NCI-H774 (cell line): Measurements from ENCODE around the gene CIAO2A.
"Not testable (repeated sequence)": the region's sequence is repeated elsewhere in the genome, so short reads cannot be mapped to it uniquely, and the experiment has no call there.

Experiments
- DNase-seq: peaks from one replicate; lab custom pipeline; 2025; lab: John Stamatoyannopoulos, UW

The CIAO2A gene, protein sequence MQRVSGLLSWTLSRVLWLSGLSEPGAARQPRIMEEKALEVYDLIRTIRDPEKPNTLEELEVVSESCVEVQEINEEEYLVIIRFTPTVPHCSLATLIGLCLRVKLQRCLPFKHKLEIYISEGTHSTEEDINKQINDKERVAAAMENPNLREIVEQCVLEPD

DNA sequence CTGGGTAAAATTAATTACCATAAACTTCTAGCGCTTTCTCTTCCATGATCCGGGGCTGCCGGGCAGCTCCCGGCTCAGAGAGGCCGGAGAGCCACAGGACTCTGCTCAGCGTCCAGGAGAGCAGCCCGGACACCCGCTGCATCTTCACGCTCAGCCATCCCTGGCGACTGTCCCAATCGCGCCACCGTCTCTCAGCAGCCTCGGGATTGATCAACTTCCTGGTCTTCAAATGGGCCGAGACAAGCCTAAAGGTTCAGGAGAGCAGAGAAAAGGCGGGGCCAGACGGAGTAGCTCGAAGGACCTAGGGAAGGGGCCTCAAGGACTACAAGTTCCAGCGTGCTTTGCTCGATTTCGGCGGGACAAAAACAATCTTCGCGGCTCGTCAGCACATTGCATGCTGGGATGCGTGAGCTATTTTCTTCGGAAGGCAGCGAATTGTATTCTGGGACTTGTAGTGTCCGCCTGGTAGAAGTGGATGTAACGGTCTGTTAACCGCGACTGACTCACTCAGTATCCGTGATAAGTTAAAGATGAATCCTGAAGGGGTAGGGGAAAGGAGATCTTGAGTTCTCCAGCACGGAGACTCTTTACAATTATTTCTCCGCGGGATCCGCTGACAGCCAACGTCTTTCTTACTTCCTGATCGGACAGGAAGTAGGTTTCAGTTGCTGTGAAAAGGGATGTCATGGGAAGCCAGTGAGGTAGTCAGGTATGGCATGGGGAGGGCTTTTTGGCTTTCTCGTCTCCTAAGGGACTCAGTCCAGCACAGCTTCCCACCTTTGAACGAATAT lies at the start of gene CIAO2A:
Gene CIAO2A (minus strand): TSS at position 212 of the 791 bp plus-strand sequence. CDS start 70 bp downstream, at position 142.
- peak; percentile 97 for DNase-seq

DNA sequence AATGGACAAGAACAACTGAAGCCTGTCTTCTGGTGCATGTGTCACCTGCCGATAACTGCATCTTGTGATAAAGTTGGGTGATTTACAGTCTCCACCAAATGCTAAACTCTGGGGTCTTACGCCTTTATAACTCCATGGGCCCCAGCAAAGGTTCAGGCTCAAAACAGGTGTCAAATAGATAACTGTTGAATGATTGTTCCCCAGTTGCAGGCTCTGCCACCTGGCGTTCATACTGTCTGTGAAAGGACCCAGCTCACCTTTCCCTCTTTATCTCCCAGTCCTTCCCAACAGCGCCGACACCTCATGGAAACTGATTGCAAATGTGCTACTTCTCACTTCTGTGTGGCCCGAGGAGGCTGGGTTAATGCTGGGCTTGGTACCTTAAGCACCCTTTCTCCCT lies 49.6 kb upstream of the CIAO2A start:
- no peak for DNase-seq

DNA sequence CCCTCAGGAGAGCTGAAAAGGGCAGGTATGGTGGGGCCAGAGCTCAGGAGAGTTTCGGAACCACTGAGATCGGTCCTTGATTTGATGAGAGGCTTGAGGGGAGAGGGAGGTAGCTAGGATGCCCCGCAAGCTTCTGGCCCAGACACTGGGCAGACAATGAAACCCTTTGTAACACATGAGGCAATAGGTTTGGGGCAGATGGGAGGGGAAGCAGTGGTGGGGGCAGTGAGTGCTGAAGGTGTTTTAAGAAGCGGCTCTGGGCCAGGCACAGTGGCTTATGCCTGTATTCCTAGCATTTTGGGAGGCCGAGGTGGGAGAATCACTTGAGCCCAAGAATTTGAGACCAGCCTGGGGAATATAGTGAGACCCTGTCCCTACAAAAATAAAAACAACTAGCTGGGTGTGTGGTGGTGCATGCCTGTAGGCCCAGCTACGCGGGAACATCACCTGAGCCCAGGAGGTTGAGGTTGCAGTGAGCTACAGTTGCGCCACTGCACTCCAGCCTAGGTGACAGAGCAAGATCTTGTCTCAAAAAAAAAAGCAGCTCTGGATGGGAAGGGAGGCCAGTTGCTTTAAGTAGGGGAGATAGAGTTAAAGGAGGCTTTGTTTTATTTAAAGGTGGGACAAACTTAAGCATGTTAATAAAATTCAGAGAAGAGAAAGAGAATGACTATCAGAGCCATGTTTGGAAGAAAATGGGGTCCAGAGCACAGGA lies 48.3 kb upstream of the CIAO2A start:
- DNase-seq: no peak

DNA sequence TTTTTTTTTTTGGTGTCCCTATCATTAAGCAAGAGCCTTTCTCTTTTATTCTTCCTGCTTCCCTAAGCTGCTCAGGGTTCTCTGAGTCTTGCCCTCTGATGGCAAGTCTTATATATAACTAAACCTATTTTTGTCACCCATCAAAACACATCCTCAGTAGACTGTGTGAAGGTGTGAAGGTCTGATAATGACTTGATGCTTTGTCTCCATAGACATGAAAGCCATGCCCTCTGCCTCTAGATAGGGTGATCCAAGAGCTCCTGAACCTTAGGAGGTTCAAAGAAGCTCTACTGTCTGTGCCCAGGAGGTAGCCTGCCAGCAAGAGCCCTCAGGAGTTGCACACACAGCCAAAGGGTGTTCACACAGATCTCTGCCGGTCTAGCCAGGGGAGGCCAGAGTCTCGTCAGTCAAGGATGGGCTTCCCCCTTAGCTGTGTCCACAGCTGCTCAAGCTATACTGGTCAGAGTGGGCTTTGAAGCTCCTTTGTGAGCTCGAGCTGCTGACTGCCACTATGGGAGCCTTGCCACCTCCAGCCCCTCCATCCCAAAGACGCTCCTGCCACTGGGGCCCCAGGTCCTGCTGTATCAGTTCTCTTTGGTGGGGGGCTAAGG lies 44.8 kb upstream of the CIAO2A start:
- no peak for DNase-seq

DNA sequence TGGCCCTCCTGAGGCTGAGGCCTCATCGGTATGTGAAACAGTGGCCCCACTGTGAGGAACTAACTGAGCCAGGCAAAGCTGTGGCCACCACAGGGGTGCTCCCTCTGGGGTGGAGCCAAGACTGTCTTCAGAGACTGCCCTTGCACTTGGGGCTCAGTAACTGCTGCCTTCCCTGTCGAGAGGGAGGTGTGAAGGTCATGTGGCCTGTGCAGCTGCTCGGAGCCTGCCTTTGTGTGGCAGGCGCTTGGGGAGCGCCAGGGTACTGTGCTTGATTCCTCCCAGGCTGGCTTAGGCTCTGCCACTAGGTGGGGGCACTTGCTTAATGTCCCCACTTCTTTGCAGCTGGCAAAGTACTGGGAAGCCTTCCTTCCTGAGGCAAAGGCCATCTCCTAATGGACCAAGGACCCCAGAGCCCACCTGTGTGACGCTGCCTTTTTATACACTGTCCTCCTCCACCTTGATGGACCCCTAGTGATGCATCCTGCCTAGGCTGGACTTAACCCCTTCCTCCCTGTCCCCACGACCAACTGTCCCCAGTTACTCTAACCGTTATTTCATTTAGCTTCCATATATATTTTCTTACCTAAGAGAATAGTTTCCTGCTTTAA lies 43.7 kb upstream of the CIAO2A start:
- DNase-seq: no peak

DNA sequence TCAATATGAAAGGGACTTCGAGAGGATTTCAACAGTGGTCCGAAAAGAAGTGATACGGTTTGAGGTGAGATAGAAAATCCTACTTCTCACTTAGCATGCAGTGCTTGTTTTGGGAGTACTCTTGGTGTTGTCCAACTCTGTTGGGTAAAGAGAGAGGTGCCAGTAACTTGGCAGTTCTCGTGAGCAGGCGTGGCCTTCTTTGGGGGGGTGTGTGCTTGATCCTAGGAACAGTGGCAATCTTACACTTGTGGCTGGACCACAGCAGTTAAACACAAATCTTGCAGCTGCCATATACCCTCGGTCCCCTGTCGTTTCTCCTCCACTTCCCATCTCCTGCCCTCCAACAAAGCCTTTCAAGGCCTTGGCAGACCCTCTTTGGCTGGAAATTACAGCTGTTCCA lies 42.7 kb upstream of the CIAO2A start:
- DNase-seq: no peak

DNA sequence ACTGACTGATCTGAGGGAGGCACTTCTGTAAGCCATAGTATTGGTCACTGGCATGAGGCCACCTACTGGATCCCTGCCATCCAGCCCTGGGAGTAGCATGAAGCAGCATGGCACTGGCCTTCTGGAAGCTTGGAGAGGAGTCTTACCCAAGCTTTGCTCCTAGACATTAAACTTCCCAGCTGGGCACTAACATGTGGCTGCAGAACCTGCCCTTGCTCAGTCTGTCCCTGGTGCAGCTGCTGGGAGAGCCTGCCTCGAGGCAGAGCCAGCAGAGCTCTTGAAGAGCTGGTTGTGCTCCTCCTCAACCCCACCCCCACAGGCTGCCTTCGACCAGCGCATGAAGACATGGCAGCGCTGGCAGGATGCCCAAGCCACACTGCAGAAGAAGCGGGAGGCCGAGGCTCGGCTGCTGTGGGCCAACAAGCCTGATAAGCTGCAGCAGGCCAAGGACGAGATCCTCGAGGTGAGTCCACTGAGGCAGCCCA lies 40.7 kb upstream of the CIAO2A start:
- no peak for DNase-seq

DNA sequence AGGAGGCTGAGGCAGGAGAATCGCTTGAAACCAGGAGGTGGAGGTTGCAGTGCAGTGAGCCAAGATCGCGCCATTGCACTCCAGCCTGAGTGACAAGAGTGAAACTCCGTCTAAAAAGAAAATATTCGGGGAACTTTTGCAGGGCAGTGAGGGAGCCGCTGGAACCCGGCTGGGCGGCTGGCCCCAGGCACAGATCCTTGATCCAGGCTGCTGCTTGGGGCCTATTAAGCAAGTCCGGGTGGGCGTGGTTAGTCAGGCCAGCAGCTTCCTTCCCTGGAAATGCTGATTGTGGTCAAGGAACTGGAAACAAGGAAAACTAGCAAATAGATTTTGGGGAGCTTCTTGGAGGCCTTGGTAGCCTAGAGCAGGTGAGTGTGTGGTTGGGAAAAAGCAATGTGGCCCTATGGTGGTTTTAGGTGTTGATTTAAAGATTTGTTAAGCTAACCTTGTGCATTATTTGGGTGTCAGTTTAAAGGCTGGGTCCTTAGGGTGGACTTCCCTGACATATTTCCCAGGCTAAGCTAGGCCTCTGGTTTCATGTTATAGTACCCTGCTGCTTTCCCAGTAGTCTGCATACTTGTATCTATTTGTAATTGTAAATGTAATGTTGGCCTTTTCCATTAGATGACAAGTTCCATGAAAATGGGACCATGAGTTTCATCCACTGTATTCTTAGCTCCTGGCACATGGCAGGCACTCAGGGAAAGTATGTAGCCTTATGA lies 40.1 kb upstream of the CIAO2A start:
- no peak for DNase-seq

DNA sequence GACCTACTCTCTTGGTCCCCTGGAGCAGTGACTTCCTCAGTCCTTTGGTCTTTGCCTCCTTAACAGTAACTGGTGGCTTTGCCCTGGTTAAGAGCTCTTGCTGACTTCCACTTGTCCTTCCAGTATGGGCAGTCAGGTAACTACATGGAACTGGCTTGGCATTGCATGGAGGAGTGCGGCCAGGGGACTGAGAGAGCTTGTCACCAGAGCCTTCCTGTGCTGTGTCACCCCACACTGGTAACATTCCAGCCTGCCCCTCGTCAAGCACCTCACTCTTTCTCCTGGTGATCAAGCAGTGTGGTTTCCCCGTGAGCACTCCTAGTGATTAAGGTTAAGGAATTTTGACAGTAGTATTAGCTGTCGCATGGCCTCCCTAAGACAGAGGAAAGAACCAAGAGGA lies 38.6 kb upstream of the CIAO2A start:
- no peak for DNase-seq

DNA sequence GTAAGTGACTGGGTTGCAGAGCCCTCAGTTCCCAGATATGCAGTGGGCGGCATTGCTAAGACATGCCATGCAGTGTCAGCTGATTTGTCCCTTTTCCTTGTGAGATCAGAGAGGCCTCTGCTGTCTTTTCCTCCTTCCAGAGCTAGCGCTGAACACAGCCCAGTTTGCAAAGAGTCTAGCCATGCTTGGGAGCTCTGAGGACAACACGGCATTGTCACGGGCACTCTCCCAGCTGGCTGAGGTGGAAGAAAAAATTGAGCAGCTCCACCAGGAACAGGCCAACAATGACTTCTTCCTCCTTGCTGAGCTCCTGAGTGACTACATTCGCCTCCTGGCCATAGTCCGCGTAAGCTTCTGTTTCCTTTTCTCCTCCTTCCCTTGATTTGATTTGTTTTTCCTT lies 37.9 kb upstream of the CIAO2A start:
- DNase-seq: no peak

DNA sequence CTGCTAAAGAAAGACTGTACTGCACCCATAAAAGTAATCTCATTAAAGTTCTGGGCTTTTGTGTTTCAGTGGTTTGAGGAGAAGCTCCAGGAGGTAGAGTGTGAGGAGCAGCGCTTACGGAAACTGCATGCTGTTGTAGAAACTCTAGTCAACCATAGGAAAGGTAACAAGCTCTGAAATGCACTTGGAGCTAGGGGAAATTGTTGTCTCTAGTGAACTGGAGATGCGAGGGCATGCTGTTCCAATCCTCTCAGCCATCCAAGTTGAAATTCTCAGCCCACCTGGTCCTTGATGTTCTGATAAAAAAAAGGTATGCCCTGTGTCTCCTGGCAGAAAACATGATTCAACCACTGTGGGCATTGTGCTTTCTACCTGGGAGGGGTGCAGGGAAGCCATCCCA lies 36.5 kb upstream of the CIAO2A start:
- no peak for DNase-seq

DNA sequence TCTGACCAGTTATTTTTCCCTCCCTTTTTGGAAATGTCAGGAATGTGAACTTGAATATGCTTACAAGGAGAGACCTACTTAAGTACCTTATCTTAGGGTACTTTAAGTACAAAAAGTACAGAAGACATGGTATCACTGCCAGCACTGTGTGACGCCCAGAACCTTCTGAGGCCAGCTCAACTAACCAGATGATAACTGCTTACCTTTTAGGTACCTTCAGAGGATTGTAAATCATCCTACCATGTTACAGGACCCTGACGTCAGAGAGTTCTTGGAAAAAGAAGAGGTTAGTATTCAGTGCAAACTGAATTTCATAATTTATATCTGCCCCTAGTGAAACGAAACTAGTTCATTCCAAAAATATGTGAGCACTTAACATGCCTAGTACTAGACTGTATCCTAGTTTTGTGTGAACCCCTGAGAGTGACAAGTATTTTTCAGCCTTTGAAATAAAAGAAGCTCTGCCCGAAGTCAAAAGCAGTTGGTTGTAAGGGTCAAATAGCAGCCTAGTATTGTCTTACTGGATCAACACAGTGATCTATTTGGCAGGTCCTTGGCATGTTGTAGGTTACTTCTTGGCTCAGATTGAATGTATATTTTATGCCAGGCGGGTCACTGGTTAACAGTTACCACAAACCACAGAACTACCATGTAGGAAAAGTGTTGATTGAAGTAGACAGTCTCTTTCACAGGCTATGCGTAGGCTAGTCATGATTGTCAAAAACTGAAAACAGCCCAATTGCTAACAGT lies 34.1 kb upstream of the CIAO2A start:
- DNase-seq: no peak

DNA sequence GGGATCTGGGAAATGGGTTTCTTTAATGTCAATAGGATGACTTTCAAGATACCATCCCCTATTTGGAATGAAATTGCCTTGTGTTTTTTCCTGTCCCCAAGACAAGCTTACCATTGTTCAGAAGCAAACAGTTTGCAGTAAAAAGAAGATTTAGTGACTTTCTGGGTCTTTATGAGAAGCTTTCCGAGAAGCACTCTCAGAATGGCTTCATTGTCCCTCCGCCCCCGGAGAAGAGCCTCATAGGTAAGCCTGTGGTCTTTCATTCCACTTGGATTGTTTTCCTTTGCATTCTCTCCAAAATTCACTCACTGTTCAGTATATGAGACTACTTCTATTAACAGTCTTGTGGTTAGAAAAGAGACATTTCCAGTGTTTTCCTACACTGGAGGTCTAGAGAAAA lies 32.3 kb upstream of the CIAO2A start:
- no peak for DNase-seq

DNA sequence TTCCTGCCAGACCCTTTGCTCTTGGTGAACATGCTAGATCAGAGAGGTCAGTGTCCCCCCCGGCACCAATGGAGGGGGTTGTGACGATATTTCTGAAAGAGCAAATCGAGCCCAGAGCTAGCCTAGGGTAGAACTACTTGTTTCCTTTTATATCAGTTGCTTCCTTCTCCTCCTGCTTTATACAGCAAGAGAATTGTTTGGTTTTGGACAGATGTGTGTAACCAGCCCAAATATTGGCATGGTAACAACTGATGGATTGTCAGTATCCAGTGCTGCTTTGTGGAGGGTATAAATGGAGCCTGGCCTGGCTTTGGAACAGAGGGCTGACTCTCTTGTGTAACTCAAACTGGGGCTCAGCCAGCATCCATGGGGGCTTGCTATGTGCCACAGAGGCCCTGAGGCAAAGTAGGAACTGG lies 29.3 kb upstream of the CIAO2A start:
- no peak for DNase-seq

DNA sequence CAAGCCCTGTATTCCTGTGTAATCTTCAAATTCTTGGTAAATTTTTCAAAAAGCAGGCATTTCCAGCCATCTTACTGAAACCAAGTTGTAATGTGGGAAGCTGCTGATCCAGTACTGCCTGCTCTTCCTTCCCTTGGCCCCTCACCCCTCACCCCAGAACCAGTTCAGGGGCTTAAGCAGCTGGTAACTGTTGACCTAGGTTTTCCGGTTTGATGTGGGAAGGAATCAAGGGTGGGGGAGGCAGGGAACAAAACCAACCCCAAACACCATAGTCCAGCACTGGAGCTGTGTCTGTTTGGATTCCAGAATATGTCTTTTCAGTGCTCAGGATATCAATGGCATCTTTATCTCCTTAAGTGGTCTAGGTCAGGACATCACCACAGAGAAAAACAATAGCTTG lies 28.8 kb upstream of the CIAO2A start:
- no peak for DNase-seq

DNA sequence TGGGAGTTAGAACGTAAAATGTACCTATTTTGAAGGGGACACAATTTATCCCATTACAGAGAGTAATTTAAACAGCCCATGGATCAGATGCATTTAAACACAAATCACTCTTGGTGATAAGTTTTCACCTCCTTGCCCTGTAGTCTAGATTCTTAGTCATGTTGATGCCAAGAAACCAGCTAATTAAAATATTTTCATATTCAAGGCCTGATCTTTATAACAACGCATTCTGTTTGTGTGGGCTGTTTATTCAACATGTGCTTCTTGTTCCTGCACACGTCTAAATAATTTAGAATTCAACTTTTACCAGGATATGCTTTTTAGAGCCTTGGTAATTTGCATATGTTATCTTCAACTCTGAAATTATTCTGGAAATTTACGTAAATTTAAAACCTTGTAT lies 28.0 kb upstream of the CIAO2A start:
- no peak for DNase-seq

DNA sequence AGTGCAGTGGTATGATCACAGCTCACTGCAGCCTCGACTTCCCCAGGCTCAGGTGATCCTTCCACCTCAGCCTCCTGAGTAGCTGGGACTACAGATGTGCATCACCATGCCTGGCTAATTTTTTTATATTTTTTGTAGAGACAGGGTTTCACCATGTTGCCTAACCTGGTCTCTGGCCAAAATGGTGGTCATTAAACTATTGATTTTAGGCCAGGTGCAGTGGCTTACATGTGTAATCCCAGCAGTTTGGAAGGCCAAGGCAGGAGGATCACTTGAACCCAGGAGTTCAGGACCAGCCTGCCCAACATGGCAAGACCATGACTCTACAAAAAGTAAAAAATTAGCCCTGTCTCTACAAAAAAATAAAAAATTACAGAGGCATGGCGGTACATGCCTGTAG lies 26.7 kb upstream of the CIAO2A start:
- not testable (repeated sequence) for DNase-seq

DNA sequence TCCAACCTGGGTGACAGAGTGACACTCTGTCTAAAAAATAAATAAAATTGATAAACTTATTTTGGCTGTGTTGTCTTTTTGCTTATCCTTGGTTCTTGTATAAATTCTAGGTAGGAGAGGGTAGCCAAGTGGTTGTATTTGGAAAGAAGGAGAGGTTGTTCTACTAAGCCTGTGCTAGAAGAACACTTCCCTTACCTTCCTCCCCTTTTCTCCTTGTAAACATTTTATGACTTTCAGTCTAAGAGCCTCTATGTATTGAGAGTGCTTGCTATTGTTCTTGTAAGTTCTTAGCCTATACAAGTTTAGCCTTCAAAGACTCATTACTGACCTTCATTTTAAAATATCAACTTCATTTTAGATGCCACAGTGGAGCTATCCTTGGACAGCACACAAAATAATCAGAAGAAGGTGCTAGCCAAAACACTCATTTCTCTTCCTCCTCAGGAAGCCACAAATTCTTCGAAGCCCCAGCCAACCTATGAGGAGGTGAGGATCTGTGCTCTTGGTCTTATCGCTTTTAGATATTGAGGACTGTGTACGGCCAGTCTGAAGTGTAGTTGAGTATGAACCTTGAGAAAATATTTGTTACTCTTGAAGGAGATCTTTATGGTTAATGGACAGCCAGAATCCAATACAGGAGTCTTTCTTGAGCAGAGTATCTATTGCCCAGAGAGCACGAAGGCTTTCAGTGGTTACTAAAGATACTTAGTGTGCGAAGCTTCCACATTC lies 24.3 kb upstream of the CIAO2A start:
- DNase-seq: no peak

DNA sequence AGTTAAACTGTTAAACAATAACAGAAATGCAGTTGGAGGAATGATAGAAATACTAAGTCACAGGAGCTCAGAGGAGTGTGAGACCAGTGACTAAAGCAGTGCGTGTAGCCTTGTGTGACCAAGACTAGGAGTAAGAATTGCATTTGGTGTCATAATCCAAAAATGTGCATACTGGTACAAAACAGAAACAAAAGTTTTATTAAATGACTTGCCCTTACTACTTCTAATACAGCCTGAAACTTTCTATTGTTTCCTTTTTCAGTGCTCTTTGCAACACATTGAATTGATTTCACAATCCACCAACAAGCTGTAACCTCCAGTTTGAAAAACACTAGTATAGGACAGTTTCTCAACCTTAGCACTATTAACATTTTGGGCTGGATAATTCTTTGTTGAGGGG lies 19.3 kb upstream of the CIAO2A start:
- DNase-seq: no peak
